Spleen (tissue), 11 donors: Measurements from ENCODE around the gene CNKSR3. TPM values are rescaled to one million over a fixed set of nuclear protein-coding genes. Genes with fewer than 3 reads are reported as not detected.

Experiments
- DNase-seq: peaks from one replicate; pipeline ENCODE4 v3.0.0-alpha.2; 2020
- H3K27ac ChIP-seq, 8 donors: fragments of 200-600 bp; sonication (generic) in 7 of 8; 1 replicate in 4 of 8; 2 replicates in 4 of 8; pipeline versions ENCODE4 v1.5.0 to v1.8.0; 2016 to 2021; ENCODE audit warnings: inconsistent platforms in 4 of 8, mild to moderate bottlenecking in 4 of 8, moderate library complexity in 1 of 8
- H3K27me3 ChIP-seq, 7 donors: fragments of 200-600 bp; sonication (generic) in 6 of 7; replicated peaks in 1 of 7; 1 replicate in 4 of 7; 2 replicates in 3 of 7; pipeline versions ENCODE4 v1.5.0 to v1.8.0; 2016 to 2021; ENCODE audit warnings: inconsistent platforms in 3 of 7, mild to moderate bottlenecking in 1 of 7
- H3K36me3 ChIP-seq, 6 donors: fragments of 200-600 bp; sonication (generic) in 5 of 6; 1 replicate in 4 of 6; 2 replicates in 2 of 6; pipeline versions ENCODE4 v1.5.0 to v1.8.0; 2016 to 2021; ENCODE audit warnings: inconsistent platforms in 2 of 6
- H3K4me1 ChIP-seq, 6 donors: fragments of 200-600 bp; sonication (generic) in 5 of 6; 1 replicate in 3 of 6; 2 replicates in 3 of 6; pipeline versions ENCODE4 v1.5.0 to v1.8.0; 2016 to 2021; ENCODE audit warnings: inconsistent platforms in 3 of 6
- H3K4me3 ChIP-seq, 8 donors: fragments of 200-600 bp; sonication (generic) in 7 of 8; 1 replicate in 4 of 8; 2 replicates in 4 of 8; pipeline versions ENCODE4 v1.5.0 to v1.8.0; 2016 to 2021; ENCODE audit warnings: inconsistent platforms in 4 of 8, mild to moderate bottlenecking in 4 of 8, moderate library complexity in 2 of 8
- H3K9me3 ChIP-seq, 8 donors: fragments of 200-600 bp; sonication (generic) in 7 of 8; 1 replicate in 4 of 8; 2 replicates in 4 of 8; pipeline versions ENCODE4 v1.5.0 to v1.8.0; 2016 to 2021; ENCODE audit warnings: inconsistent platforms in 4 of 8
- POLR2A ChIP-seq, 3 donors: fragments of 450-650 bp; IDR thresholded peaks; one replicate each; pipeline ENCODE4 v1.5.1; 2017; ENCODE audit warnings: antibody characterized with exemption in 3 of 3, mild to moderate bottlenecking in 1 of 3
- POLR2AphosphoS5 ChIP-seq, 3 donors: sonication (generic); formaldehyde crosslinking; IDR thresholded peaks; one replicate each; pipeline ENCODE4 v1.5.1; 2017; ENCODE audit warnings: antibody characterized with exemption in 3 of 3
- WGBS, 5 donors: extraction: QIAGEN DNeasy Blood & Tissue Kit in 3 of 5; methylation state at CpG; one replicate each; pipeline versions ENCODE4 v1.1.5 to v1.1.7; 2013 to 2018; 5-methylcytosine and 5-hydroxymethylcytosine counted together
- intact Hi-C: fragments of 100-400 bp; cut with DNase I; formaldehyde crosslinking; loops from one replicate; pipeline ENCODE4 v1.15.0; 2023; ENCODE audit warnings: low total_unique reads
- polyA plus RNA-seq, 3 donors: library from polyadenylated mRNA; stranded (reverse); fragments of 200-250 nt; gene quantifications; one replicate each; pipeline ENCODE4 v1.2.1, GENCODE V29; 2013
- total RNA-seq, 7 donors: library from RNA; depleted of rRNA in 3 of 7; stranded (reverse); fragments of >200 nt in 3 of 7; fragmentation: NEBNext Ultra II Directional in 4 of 7; extraction: Animal tissue kit (Norgen Biotek cat#: 25700) in 4 of 7; gene quantifications; one replicate each; pipeline versions ENCODE4 v1.1.0 to v1.2.1, GENCODE V29; 2016 to 2021
- TF ChIP-seq, protein P1 (sequence below), 11 experiments: fragments of 200-600 bp in 7 of 11; fragments of 450-650 bp in 4 of 11; sonication (generic) in 4 of 11; IDR thresholded peaks in 8 of 11; conservative IDR thresholded peaks in 3 of 11; 1 replicate in 7 of 11; 2 replicates in 4 of 11; pipeline versions ENCODE4 v1.4.0 to v1.8.0; 2016 to 2021; ENCODE audit warnings: antibody characterized with exemption in 11 of 11, inconsistent platforms in 4 of 11, mild to moderate bottlenecking in 1 of 11
- donor health status: healthy with polysubstance abuse.
- donor health status: DM: no; HTN: no; CAD: no; lungs with moderate emphysema.
- donor health status: DM: no; HTN: no; CAD: no.
- donor health status: Bipolar disorder and iron deficiency.
- donor health status: healthy.
- donor health status: DM: no; HTN: no; CAD: no.
- donor health status: DM: yes; HTN: yes; CAD: no.

Gene CNKSR3
- total and polyA plus RNA-seq, 10 donors = 1.7 to 45.0 (median 18.0) TPM

DNA sequence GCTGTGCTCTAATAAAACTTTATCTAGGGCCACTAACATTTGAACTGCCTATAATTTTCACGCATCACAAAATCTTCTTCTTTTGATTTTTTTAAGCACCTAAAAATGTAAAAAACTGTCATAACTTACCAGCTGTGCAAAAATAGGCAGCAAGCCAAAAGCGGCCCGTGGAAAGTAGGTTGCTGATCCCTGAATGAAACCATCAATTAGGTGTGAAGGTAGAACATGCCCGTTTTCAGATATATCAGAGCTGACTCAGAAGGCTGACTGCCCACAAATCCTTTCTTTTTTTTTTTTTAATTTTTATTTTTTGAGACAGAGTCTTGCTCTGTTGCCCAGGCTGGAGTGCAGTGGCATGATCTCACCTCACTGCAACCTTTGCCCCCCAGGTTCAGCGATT lies 149.0 kb downstream of the CNKSR3 start:
- Histone ChIP-seq H3K4me3 (no peak overlapping the region), H3K4me1 (peaks cover 0 to 29% (median 12%) of the 10 kb centered on the region in 6 donors), H3K9me3 (no peaks in the 10 kb centered on the region), H3K27ac (no peak overlapping the region), H3K36me3 (no peaks in the 10 kb centered on the region), H3K27me3 (no peaks in the 10 kb centered on the region)
- intact Hi-C loops = no loop called here
- WGBS, 5 donors = 84 to 89% (median 86%) methylated on average over 5 of the region's 5 CpGs
- DNase-seq = no peak
- TF ChIP-seq, protein P1, sequence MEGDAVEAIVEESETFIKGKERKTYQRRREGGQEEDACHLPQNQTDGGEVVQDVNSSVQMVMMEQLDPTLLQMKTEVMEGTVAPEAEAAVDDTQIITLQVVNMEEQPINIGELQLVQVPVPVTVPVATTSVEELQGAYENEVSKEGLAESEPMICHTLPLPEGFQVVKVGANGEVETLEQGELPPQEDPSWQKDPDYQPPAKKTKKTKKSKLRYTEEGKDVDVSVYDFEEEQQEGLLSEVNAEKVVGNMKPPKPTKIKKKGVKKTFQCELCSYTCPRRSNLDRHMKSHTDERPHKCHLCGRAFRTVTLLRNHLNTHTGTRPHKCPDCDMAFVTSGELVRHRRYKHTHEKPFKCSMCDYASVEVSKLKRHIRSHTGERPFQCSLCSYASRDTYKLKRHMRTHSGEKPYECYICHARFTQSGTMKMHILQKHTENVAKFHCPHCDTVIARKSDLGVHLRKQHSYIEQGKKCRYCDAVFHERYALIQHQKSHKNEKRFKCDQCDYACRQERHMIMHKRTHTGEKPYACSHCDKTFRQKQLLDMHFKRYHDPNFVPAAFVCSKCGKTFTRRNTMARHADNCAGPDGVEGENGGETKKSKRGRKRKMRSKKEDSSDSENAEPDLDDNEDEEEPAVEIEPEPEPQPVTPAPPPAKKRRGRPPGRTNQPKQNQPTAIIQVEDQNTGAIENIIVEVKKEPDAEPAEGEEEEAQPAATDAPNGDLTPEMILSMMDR (IDR thresholded peaks at IDR 0.05 in 8 of 11, conservative IDR thresholded peaks at IDR 0.05 in 3 of 11) = no peak
- TF ChIP-seq POLR2AphosphoS5 (IDR thresholded peaks at IDR 0.05) (no peak), POLR2A (IDR thresholded peaks at IDR 0.05) (no peak)

DNA sequence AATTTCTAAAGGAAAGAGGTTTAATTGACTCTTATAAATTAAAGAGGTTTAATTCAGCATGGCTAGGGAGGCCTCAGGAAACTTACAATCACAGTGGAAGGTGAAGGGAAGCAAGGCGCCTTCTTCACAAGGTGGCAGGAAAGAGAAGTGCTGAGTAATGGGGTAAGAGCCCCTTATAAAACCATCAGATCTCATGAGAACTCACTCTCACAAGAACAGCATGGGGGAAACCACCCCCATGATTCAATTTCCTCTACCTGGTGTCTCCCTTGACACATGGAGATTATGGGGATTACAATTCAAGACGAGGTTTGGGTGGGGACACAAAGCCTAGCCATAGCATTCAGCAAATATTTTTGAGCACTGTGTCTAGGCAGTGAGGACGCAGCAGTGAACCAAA lies 150.0 kb downstream of the CNKSR3 start:
- intact Hi-C loops = no loop called here
- no peak overlapping the region for H3K4me3 ChIP-seq
- DNase-seq = no peak
- H3K4me1 ChIP-seq = peaks cover 0 to 38% (median 22%) of the 10 kb centered on the region in 6 donors
- no peak overlapping the region for H3K27ac ChIP-seq
- WGBS, 5 donors = 67 to 91% (median 83%) methylated on average over 3 of the region's 3 CpGs
- no peaks in the 10 kb centered on the region for H3K9me3 ChIP-seq
- no peaks in the 10 kb centered on the region for H3K27me3 ChIP-seq
- TF ChIP-seq POLR2A (IDR thresholded peaks at IDR 0.05) = no peak
- TF ChIP-seq, protein P1 (IDR thresholded peaks at IDR 0.05 in 8 of 11, conservative IDR thresholded peaks at IDR 0.05 in 3 of 11) = no peak
- no peak for TF ChIP-seq POLR2AphosphoS5 (IDR thresholded peaks at IDR 0.05)
- H3K36me3 ChIP-seq = no peaks in the 10 kb centered on the region

DNA sequence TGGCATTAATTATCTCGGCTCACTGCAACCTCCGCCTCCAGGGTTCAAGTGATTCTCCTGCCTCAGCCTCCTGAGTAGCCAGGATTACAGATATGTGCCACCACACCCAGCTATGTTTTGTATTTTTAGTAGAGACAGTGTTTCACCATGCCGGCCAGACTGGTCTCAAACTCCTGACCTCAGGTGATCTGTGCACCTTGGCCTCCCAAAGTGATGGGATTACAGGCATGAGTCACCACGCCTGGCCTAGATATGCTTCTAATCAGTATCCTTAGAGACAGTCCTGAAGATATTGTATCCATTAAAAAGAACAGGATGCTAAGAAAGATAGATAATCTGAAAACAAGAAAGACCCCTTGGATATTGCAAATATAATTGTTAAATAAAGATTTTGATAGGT lies 150.8 kb downstream of the CNKSR3 start:
- H3K9me3 ChIP-seq = no peaks in the 10 kb centered on the region
- peaks cover 0 to 45% (median 27%) of the 10 kb centered on the region in 6 donors for H3K4me1 ChIP-seq
- H3K27me3 ChIP-seq = no peaks in the 10 kb centered on the region
- TF ChIP-seq POLR2A (IDR thresholded peaks at IDR 0.05) = no peak
- no peak for TF ChIP-seq POLR2AphosphoS5 (IDR thresholded peaks at IDR 0.05)
- TF ChIP-seq, protein P1 (IDR thresholded peaks at IDR 0.05 in 8 of 11, conservative IDR thresholded peaks at IDR 0.05 in 3 of 11) = no peak
- no peak for DNase-seq
- H3K27ac ChIP-seq = peak overlapping the region in 1 of 8 donors; percentile 61
- WGBS, 5 donors = 79 to 89% (median 88%) methylated on average over 4 of the region's 4 CpGs
- no peak overlapping the region for H3K4me3 ChIP-seq
- intact Hi-C loops = no loop called here
- no peaks in the 10 kb centered on the region for H3K36me3 ChIP-seq

DNA sequence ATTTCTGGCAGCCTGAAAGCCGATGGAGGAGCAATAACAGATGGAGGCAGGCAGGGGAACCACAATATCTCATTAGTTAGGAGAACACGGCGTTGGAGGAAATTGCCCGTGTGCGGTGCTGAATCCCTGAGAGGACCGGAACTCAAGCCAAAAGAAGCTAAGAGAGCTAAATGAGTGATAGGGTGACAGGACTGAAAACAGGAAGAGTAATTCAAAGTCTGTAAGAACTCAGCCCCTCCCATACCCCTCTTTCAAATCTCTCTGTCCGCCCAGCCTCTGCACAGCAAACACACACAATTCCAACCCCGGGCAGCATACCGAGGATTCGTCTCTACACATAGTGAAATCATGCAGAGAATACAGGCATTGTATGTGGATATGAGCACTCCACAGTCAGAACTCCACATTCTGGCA lies 151.3 kb downstream of the CNKSR3 start:
- Histone ChIP-seq H3K9me3 (no peaks in the 10 kb centered on the region), H3K4me1 (peaks cover 0 to 50% (median 27%) of the 10 kb centered on the region in 6 donors), H3K36me3 (no peaks in the 10 kb centered on the region), H3K27ac (peak overlapping the region in 3 of 8 donors; percentile 2 to 61 (median 50)), H3K27me3 (no peaks in the 10 kb centered on the region), H3K4me3 (no peak overlapping the region)
- intact Hi-C loops = no loop called here
- no peak for DNase-seq
- TF ChIP-seq POLR2A (IDR thresholded peaks at IDR 0.05) (no peak), POLR2AphosphoS5 (IDR thresholded peaks at IDR 0.05) (no peak)
- TF ChIP-seq, protein P1 (IDR thresholded peaks at IDR 0.05 in 8 of 11, conservative IDR thresholded peaks at IDR 0.05 in 3 of 11) = no peak
- WGBS, 5 donors = 10 to 16% (median 10%) methylated on average over 10 of the region's 10 CpGs
